Measurements from ENCODE around the gene POLN.

GRCh38 chr4:2045518-2045951, 196.4 kb downstream of the POLN start:
- TF ChIP-seq, protein P1, sequence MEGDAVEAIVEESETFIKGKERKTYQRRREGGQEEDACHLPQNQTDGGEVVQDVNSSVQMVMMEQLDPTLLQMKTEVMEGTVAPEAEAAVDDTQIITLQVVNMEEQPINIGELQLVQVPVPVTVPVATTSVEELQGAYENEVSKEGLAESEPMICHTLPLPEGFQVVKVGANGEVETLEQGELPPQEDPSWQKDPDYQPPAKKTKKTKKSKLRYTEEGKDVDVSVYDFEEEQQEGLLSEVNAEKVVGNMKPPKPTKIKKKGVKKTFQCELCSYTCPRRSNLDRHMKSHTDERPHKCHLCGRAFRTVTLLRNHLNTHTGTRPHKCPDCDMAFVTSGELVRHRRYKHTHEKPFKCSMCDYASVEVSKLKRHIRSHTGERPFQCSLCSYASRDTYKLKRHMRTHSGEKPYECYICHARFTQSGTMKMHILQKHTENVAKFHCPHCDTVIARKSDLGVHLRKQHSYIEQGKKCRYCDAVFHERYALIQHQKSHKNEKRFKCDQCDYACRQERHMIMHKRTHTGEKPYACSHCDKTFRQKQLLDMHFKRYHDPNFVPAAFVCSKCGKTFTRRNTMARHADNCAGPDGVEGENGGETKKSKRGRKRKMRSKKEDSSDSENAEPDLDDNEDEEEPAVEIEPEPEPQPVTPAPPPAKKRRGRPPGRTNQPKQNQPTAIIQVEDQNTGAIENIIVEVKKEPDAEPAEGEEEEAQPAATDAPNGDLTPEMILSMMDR (IDR thresholded peaks at IDR 0.05): no peak
- no peak for TF ChIP-seq POLR2AphosphoS5 (IDR thresholded peaks at IDR 0.05)
